H1 (cell line): Measurements from ENCODE around the gene NADK. TPM values are rescaled to one million over a fixed set of nuclear protein-coding genes. Genes with fewer than 3 reads are reported as not detected.

Source experiments
- PHF8 ChIP-seq: fragments of 200-600 bp; sonication (generic); conservative IDR thresholded peaks from 2 replicates; pipeline ENCODE4 v1.7.1; 2012; ENCODE audit warnings: low read depth, mild to moderate bottlenecking, inconsistent platforms, low read length, moderate library complexity
- RBBP5 ChIP-seq: IDR thresholded peaks from 2 replicates; pipeline ENCODE4 v1.7.1; 2012; ENCODE audit warnings: low read depth, mild to moderate bottlenecking, inconsistent platforms, low read length, moderate library complexity, borderline replicate concordance
- SIRT6 ChIP-seq: IDR thresholded peaks from one replicate; pipeline ENCODE4 v1.7.1; 2012; ENCODE audit warnings: low read length, inconsistent platforms
- SP1 ChIP-seq: IDR thresholded peaks from 2 replicates; pipeline ENCODE4 v1.6.1; 2011; ENCODE audit warnings: low read depth, low read length
- SUZ12 ChIP-seq: fragments of 200-600 bp; sonication (generic); IDR thresholded peaks from 2 replicates; pipeline ENCODE4 v1.6.1; 2012; ENCODE audit warnings: mild to moderate bottlenecking, inconsistent platforms, low read length, moderate library complexity, mixed read lengths
- polyA plus RNA-seq, 7 experiments: library from polyadenylated mRNA; depleted of rRNA in 3 of 7; stranded (reverse) in 5 of 7; unstranded in 2 of 7; fragments of >200 nt in 5 of 7; fragments of 200-250 nt in 2 of 7; gene quantifications; 1 replicate in 5 of 7; 2 replicates in 1 of 7; 4 replicates in 1 of 7; pipeline versions ENCODE4 v1.2.1 to v1.2.3, GENCODE V29; 2011 to 2013; ENCODE audit warnings: missing spikeins in 2 of 7, mixed read lengths in 2 of 7
- total RNA-seq: library from RNA; stranded (reverse); fragmentation: NEBNext Ultra II Directional; extraction: Animal tissue kit (Norgen Biotek cat#: 25700); gene quantifications from 2 replicates; pipeline ENCODE4 v1.2.1, GENCODE V29; 2021
- TF ChIP-seq, protein P1 (sequence below): fragments of 300-600 bp; sonication (generic); IDR thresholded peaks from 2 replicates; pipeline ENCODE4 v1.7.1; 2012; ENCODE audit warnings: low read length, moderate library complexity, mild to moderate bottlenecking, inconsistent platforms; ENCODE audit not compliant: insufficient replicate concordance

NADK gene
- total and polyA plus RNA-seq, 2 of the 8 experiments (the other 6 are each of a cell fraction or from before 2014, with no cell fraction given) = 78.0 to 89.7 TPM

DNA sequence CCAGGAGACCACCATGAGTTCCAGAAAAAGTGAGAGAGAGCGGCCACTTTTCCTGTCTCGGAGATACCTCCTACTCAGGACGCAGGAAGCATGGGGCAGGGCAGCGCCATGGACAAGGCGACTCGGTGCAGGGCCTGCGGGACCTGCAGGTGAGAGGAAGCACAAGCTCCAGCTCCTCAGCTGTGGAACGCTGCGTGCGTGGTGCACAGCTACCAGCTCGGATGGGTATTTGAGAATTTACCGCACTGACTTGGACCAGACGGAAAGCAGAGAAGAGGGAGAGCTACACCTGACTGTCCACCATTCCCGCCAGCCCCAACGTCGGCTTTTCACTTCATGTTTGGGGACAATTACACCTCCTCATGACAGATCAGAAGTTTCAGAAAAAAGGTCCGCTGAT lies 45.9 kb downstream of the NADK start (continued):
- TF ChIP-seq, protein P1, sequence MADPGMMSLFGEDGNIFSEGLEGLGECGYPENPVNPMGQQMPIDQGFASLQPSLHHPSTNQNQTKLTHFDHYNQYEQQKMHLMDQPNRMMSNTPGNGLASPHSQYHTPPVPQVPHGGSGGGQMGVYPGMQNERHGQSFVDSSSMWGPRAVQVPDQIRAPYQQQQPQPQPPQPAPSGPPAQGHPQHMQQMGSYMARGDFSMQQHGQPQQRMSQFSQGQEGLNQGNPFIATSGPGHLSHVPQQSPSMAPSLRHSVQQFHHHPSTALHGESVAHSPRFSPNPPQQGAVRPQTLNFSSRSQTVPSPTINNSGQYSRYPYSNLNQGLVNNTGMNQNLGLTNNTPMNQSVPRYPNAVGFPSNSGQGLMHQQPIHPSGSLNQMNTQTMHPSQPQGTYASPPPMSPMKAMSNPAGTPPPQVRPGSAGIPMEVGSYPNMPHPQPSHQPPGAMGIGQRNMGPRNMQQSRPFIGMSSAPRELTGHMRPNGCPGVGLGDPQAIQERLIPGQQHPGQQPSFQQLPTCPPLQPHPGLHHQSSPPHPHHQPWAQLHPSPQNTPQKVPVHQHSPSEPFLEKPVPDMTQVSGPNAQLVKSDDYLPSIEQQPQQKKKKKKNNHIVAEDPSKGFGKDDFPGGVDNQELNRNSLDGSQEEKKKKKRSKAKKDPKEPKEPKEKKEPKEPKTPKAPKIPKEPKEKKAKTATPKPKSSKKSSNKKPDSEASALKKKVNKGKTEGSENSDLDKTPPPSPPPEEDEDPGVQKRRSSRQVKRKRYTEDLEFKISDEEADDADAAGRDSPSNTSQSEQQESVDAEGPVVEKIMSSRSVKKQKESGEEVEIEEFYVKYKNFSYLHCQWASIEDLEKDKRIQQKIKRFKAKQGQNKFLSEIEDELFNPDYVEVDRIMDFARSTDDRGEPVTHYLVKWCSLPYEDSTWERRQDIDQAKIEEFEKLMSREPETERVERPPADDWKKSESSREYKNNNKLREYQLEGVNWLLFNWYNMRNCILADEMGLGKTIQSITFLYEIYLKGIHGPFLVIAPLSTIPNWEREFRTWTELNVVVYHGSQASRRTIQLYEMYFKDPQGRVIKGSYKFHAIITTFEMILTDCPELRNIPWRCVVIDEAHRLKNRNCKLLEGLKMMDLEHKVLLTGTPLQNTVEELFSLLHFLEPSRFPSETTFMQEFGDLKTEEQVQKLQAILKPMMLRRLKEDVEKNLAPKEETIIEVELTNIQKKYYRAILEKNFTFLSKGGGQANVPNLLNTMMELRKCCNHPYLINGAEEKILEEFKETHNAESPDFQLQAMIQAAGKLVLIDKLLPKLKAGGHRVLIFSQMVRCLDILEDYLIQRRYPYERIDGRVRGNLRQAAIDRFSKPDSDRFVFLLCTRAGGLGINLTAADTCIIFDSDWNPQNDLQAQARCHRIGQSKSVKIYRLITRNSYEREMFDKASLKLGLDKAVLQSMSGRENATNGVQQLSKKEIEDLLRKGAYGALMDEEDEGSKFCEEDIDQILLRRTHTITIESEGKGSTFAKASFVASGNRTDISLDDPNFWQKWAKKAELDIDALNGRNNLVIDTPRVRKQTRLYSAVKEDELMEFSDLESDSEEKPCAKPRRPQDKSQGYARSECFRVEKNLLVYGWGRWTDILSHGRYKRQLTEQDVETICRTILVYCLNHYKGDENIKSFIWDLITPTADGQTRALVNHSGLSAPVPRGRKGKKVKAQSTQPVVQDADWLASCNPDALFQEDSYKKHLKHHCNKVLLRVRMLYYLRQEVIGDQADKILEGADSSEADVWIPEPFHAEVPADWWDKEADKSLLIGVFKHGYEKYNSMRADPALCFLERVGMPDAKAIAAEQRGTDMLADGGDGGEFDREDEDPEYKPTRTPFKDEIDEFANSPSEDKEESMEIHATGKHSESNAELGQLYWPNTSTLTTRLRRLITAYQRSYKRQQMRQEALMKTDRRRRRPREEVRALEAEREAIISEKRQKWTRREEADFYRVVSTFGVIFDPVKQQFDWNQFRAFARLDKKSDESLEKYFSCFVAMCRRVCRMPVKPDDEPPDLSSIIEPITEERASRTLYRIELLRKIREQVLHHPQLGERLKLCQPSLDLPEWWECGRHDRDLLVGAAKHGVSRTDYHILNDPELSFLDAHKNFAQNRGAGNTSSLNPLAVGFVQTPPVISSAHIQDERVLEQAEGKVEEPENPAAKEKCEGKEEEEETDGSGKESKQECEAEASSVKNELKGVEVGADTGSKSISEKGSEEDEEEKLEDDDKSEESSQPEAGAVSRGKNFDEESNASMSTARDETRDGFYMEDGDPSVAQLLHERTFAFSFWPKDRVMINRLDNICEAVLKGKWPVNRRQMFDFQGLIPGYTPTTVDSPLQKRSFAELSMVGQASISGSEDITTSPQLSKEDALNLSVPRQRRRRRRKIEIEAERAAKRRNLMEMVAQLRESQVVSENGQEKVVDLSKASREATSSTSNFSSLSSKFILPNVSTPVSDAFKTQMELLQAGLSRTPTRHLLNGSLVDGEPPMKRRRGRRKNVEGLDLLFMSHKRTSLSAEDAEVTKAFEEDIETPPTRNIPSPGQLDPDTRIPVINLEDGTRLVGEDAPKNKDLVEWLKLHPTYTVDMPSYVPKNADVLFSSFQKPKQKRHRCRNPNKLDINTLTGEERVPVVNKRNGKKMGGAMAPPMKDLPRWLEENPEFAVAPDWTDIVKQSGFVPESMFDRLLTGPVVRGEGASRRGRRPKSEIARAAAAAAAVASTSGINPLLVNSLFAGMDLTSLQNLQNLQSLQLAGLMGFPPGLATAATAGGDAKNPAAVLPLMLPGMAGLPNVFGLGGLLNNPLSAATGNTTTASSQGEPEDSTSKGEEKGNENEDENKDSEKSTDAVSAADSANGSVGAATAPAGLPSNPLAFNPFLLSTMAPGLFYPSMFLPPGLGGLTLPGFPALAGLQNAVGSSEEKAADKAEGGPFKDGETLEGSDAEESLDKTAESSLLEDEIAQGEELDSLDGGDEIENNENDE = no peak
- no peak for TF ChIP-seq PHF8
- TF ChIP-seq RBBP5 = no peak
- TF ChIP-seq SUZ12 = no peak
- TF ChIP-seq SP1 = no peak
- TF ChIP-seq SIRT6 = no peak
